Uterus (tissue), 4 donors: ENCODE data around the gene CELSR3. TPM values are rescaled to one million over a fixed set of nuclear protein-coding genes. Genes with fewer than 3 reads are reported as not detected.

Source experiments
- DNase-seq, 2 donors: peaks; one replicate each; pipeline ENCODE4 v3.0.0-alpha.2; 2019 to 2020
- H3K27ac ChIP-seq, 2 donors: fragments of 200-600 bp; sonication (generic); 1 replicate in 1 of 2; 2 replicates in 1 of 2; pipeline ENCODE4 v1.5.1; 2016 to 2018
- H3K27me3 ChIP-seq, 2 donors: fragments of 200-600 bp; sonication (generic); one replicate each; pipeline ENCODE4 v1.5.1; 2018 to 2019; ENCODE audit warnings: control low read depth in 1 of 2
- H3K36me3 ChIP-seq, 2 donors: fragments of 200-600 bp; sonication (generic); one replicate each; pipeline ENCODE4 v1.5.1; 2019; ENCODE audit warnings: control low read depth in 1 of 2
- H3K4me1 ChIP-seq, 2 donors: fragments of 200-600 bp; sonication (generic); one replicate each; pipeline ENCODE4 v1.5.1; 2018 to 2019; ENCODE audit warnings: control low read depth in 1 of 2
- H3K4me3 ChIP-seq, 2 donors: fragments of 200-600 bp; sonication (generic); 1 replicate in 1 of 2; 2 replicates in 1 of 2; pipeline ENCODE4 v1.5.1; 2018 to 2019; ENCODE audit warnings: mild to moderate bottlenecking in 1 of 2
- H3K9me3 ChIP-seq, 2 donors: fragments of 200-600 bp; sonication (generic); one replicate each; pipeline ENCODE4 v1.5.1; 2019; ENCODE audit warnings: control low read depth in 1 of 2
- POLR2A ChIP-seq, 2 donors: fragments of 450-650 bp; IDR thresholded peaks; one replicate each; pipeline ENCODE4 v1.6.1; 2016; ENCODE audit warnings: antibody characterized with exemption in 2 of 2, mild to moderate bottlenecking in 1 of 2, moderate library complexity in 1 of 2
- intact Hi-C: fragments of 100-400 bp; cut with DNase I; formaldehyde crosslinking; loops from one replicate; pipeline ENCODE4 v1.15.1; 2023; ENCODE audit warnings: low total_unique reads
- total RNA-seq, 4 donors: library from RNA; depleted of rRNA in 3 of 4; stranded (reverse); fragments of >200 nt in 3 of 4; gene quantifications; one replicate each; pipeline versions ENCODE4 v1.1.0 to v1.2.4, GENCODE V29; 2014 to 2023
- TF ChIP-seq, protein P1 (sequence below), 4 experiments: fragments of 200-600 bp in 2 of 4; fragments of 450-650 bp in 2 of 4; sonication (generic) in 2 of 4; IDR thresholded peaks; one replicate each; pipeline ENCODE4 v1.5.1; 2016 to 2019; ENCODE audit warnings: antibody characterized with exemption in 4 of 4, mild to moderate bottlenecking in 2 of 4, moderate library complexity in 1 of 4
- donor health status: DM: yes; HTN: yes; CAD: no.

The CELSR3 gene
- total RNA-seq, 4 donors from 2014 or later, result under 0.01 to 3.4 (median 1.3) TPM; not detected in 1

DNA sequence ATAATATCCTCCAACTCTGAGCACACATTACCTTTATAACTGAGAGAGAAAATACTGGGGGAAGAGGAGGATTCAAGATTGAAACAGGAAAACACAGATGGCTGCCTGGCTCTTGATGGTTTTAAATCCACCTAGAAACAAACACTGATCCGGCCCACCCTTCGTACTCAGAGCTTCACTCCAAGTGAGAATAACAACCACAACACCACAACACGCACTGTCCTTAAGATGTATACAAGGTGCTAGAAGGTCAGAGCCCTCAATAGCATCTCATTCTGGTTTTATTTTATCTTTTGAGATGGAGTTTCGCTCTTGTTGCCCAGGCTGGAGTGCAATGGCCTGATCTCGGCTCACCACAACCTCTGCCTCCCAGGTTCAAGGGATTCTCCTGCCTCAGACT, 44.5 kb upstream of the CELSR3 start:
- intact Hi-C loops, result no loop called here
- Histone ChIP-seq H3K27me3 (no peaks in the 10 kb centered on the region), H3K27ac (no peak overlapping the region), H3K4me3 (no peak overlapping the region), H3K36me3 (no peaks in the 10 kb centered on the region), H3K9me3 (no peaks in the 10 kb centered on the region), H3K4me1 (peaks cover 0 to 5% of the 10 kb centered on the region in 2 donors)
- no peak for TF ChIP-seq POLR2A (IDR thresholded peaks at IDR 0.05)
- TF ChIP-seq, protein P1, sequence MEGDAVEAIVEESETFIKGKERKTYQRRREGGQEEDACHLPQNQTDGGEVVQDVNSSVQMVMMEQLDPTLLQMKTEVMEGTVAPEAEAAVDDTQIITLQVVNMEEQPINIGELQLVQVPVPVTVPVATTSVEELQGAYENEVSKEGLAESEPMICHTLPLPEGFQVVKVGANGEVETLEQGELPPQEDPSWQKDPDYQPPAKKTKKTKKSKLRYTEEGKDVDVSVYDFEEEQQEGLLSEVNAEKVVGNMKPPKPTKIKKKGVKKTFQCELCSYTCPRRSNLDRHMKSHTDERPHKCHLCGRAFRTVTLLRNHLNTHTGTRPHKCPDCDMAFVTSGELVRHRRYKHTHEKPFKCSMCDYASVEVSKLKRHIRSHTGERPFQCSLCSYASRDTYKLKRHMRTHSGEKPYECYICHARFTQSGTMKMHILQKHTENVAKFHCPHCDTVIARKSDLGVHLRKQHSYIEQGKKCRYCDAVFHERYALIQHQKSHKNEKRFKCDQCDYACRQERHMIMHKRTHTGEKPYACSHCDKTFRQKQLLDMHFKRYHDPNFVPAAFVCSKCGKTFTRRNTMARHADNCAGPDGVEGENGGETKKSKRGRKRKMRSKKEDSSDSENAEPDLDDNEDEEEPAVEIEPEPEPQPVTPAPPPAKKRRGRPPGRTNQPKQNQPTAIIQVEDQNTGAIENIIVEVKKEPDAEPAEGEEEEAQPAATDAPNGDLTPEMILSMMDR (IDR thresholded peaks at IDR 0.05), result no peak
- DNase-seq, result no peak

DNA sequence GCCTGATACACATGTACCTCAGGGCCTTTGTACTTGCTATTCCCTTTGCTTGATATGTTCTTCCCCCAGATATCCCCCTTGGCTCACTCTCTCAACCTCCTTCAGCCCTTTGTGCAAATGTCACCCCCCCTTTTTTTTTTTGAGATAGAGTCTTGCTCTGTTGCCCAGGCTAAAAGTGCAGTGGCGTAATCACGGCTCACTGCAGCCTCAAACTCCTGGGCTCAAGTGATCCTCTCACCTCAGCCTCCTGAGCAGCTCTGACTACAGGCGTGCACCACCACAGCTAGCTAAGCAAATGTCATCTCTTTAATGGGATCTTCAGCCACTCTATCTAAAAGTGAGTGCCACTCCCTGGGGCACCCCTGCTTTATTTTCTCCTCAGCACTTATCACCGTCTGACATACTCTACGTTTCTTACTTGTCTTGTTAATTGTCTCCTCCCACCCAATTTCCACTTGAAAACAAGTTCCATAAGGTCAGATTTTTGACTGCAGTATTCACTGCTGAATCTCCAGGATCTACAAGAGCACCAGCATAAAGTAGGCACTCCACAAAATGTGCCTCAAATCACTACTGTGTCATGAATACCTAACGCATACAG, 39.7 kb upstream of the CELSR3 start:
- Histone ChIP-seq H3K4me1 (peaks cover 0 to 5% of the 10 kb centered on the region in 2 donors), H3K4me3 (no peak overlapping the region), H3K27ac (no peak overlapping the region), H3K27me3 (no peaks in the 10 kb centered on the region), H3K9me3 (no peaks in the 10 kb centered on the region), H3K36me3 (no peaks in the 10 kb centered on the region)
- DNase-seq, result no peak
- TF ChIP-seq, protein P1 (IDR thresholded peaks at IDR 0.05), result no peak
- TF ChIP-seq POLR2A (IDR thresholded peaks at IDR 0.05), result no peak
- intact Hi-C loops, result no loop called here

DNA sequence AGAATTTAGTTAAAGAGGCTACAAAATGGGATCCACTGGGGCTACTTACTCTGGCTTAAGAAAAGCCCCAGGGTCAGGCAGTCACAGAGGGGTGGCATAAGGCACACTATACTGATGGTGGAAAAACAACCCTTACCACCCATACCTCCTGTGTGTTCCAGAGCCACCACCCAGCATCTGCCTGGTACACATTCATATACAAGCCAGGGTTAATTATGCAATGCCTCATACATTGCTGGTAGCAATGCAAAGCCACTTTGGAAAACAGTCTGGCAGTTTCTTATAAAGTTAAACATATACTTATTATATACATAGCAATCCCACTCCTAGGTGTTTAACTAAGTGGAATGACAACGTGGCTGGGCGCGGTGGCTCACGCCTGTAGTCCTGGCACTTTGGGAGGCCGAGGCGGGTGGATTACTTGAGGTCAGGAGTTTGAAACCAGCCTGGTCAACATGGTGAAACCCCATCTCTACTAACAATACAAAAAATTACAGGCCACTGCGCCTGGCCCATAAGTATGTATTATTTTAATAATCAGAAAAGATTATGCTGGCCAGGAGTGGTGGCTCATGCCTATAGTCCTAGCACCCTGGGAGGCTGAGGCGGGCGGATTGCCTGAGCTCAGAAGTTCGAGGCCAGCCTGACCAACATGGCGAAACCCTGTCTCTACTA, 38.2 kb upstream of the CELSR3 start:
- no peak for TF ChIP-seq POLR2A (IDR thresholded peaks at IDR 0.05)
- TF ChIP-seq, protein P1 (IDR thresholded peaks at IDR 0.05), result no peak
- Histone ChIP-seq H3K27me3 (no peaks in the 10 kb centered on the region), H3K4me1 (peaks cover 0 to 5% of the 10 kb centered on the region in 2 donors), H3K9me3 (no peaks in the 10 kb centered on the region), H3K27ac (no peak overlapping the region), H3K4me3 (no peak overlapping the region), H3K36me3 (no peaks in the 10 kb centered on the region)
- DNase-seq, result no peak
- intact Hi-C loops, result no loop called here

DNA sequence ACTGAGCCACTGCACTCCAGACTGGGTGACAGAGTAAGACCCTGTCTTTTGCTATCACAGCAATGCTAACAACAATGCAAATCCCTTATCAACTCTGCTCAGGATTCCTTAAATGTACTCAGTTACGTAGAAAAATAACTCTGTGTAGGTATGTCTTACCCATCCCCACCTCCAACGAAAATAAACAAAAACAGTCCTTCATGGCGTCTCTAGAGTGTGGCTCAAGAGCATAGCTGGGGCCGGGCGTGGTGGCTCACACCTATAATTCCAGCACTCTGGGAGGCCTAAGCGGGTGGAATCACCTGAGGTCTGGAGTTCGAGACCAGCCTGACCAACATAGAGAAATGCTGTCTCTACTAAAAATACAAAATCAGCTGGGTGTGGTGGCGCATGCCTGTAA, 36.2 kb upstream of the CELSR3 start:
- H3K4me3 ChIP-seq, result no peak overlapping the region
- DNase-seq, result no peak
- H3K36me3 ChIP-seq, result no peaks in the 10 kb centered on the region
- H3K27ac ChIP-seq, result no peak overlapping the region
- intact Hi-C loops, result no loop called here
- peaks cover 0 to 2% of the 10 kb centered on the region in 2 donors for H3K4me1 ChIP-seq
- no peaks in the 10 kb centered on the region for H3K27me3 ChIP-seq
- no peaks in the 10 kb centered on the region for H3K9me3 ChIP-seq
- TF ChIP-seq POLR2A (IDR thresholded peaks at IDR 0.05), result no peak
- TF ChIP-seq, protein P1 (IDR thresholded peaks at IDR 0.05), result no peak

DNA sequence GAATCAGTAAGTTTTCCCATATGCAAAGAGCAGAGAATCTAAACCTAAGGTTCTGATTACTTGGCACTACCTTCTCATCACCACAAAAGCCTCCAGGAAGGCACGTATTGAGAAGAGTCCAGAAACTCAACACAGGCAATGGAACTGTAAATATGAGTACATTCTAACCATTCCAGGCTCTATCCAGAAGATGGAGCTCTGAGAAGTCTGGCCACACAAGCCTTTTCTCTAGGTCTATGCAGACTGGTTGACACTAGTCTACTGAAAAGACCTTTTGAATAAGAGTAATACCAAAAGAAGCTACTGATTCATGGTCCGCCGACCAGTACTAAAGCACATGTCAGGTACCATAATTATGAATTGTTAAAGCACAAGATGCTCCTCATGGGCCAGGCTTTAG, 35.3 kb upstream of the CELSR3 start:
- intact Hi-C loops, result no loop called here
- peak overlapping the region in 1 of 2 donors; percentile 8 for H3K27ac ChIP-seq

More for the DNA sequence above, 35.3 kb upstream of the CELSR3 start:
- TF ChIP-seq POLR2A (IDR thresholded peaks at IDR 0.05), result no peak
- Histone ChIP-seq H3K27me3 (no peaks in the 10 kb centered on the region), H3K4me3 (no peak overlapping the region), H3K36me3 (no peaks in the 10 kb centered on the region), H3K4me1 (no peaks in the 10 kb centered on the region), H3K9me3 (no peaks in the 10 kb centered on the region)
- DNase-seq, result no peak
